NCI-H1105 treated with DMSO at 0.1 percent for 48 hours (cell line): Measurements from ENCODE around the gene HOXC5.

Experiments
- DNase-seq: peaks from one replicate; lab custom pipeline; 2025; lab: John Stamatoyannopoulos, UW

HOXC5 gene

GRCh38 chr12:54032627-54033100 is at the start of gene HOXC5:
TSS of gene HOXC5 (plus strand) at chr12:54033050. CDS start at chr12:54033123, 73 bp downstream.
- peak; percentile 77 for DNase-seq

DNA sequence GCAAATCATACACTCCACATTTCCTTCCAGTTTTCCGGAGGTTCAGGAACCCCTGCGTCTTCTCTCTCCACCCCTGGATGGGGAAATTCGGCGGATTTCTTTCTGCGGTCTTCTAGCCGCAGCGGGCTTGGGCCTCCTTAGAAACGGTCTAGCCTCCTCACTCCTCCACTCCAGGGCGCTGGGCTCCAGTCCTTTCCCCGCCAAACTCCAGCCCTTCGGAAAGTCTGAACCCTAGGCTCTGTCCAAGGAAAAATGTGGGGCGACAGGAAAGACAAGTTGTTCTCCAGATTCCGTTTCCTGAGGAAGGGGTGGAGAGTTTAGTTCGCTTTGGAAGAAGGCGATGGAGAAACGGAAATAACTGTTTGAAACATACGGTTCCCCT is 49.3 kb upstream of the HOXC5 start:
- DNase-seq, result no peak

DNA sequence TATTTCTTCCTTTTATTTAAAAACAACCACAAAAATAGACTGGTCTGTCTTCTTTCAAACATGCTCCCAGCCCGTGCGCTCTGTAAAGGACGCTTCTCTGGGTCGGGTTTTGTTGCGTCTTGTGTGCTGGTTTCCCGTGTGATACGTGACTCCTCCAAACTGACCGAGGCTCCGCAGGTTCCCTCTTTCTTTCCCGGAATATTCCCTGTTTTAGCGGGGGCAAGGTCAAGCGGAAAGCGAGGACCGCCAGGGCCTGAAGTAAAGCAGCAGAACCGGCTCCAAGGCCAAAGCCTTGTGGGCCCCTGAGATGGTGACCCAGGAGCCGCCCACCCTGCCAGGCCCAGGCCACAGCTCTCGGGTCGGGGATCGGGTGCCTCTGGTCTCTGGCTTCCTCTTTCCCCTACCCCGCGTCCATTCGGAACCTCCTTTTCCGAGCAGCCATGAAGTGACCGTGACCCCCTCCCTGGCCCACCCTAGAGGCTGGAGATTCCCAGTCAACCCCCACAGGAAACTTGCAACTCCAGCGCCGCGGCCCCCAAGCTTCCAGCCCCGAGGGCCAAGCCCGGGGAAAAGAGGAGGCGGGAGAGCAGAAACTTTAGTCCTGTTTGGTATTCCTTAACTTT is 48.8 kb upstream of the HOXC5 start:
- DNase-seq, result no peak

DNA sequence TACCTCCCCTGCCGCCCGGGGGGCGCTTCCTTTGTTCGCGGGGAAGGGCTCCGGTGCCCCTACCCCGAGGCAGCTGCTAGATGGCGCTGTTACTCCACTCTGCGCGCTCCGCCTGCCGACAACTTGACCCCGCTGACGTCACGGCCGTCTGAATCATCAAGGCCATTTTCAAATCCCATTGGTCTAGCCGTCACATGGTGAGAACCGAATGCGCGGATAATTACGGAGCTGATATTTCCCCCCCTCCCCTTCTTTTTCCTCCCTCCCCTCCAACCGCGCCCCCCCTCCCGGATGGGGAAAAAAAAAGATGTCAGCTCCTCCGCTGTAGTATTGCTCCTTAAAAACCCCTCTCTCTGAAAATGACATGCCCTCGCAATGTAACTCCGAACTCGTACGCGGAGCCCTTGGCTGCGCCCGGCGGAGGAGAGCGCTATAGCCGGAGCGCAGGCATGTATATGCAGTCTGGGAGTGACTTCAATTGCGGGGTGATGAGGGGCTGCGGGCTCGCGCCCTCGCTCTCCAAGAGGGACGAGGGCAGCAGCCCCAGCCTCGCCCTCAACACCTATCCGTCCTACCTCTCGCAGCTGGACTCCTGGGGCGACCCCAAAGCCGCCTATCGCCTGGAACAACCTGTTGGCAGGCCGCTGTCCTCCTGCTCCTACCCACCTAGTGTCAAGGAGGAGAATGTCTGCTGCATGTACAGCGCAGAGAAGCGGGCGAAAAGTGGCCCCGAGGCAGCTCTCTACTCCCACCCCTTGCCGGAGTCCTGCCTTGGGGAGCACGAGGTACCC is 47.8 kb upstream of the HOXC5 start, which contains the start of gene HOXC10:
Gene HOXC10 (plus strand): TSS at position 246 of the 791 bp plus-strand sequence. CDS start 114 bp downstream, at position 360.
- DNase-seq, result peak; percentile 92

DNA sequence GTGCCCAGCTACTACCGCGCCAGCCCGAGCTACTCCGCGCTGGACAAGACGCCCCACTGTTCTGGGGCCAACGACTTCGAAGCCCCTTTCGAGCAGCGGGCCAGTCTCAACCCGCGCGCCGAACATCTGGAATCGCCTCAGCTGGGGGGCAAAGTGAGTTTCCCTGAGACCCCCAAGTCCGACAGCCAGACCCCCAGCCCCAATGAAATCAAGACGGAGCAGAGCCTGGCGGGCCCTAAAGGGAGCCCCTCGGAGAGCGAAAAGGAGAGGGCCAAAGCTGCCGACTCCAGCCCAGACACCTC is 47.2 kb upstream of the HOXC5 start:
- no peak for DNase-seq

GRCh38 chr12:53985994-53986685 is 46.7 kb upstream of the HOXC5 start:
- DNase-seq, result no peak

- no peak for DNase-seq
Observed at GRCh38 chr12:53986686-53987483, 46.0 kb upstream of the HOXC5 start.

GRCh38 chr12:53987787-53988230 is 45.0 kb upstream of the HOXC5 start:
- DNase-seq, result no peak

DNA sequence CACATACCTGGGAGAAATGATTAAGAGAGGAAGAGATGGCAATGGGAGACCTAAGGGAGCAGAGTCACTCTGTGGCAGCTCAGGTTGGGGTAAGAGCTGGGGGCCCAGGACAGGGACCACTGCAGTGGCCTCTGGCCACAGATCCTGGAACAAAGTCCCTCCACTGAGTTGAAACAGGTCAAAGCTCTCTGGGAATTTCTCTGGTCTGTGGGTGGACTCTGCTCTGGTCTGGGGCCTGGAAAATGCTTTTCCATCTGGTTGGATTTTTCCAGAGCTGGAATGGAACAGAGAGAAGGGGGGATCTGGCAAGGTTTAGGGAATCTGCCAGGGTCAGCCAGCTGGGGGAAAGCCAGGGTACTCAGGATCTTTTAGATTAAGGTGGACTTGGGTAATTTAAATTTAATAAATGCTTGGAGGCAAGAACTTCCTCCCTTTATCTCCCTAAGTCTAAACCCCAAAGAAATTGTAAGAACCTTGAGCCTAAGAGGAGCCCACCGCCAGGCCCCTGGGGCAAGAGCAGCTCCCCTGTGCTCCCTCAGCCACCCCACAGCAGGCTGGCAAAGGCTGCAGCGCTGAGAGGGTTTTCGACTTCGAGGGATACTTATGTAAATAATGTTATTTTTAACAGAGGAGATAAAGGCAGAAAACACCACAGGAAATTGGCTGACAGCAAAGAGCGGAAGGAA is 44.2 kb upstream of the HOXC5 start:
- no peak for DNase-seq

GRCh38 chr12:53989227-53990113 is 43.4 kb upstream of the HOXC5 start:
- DNase-seq, result no peak

- no peak for DNase-seq
Observed at GRCh38 chr12:53990311-53991076, 42.4 kb upstream of the HOXC5 start.

GRCh38 chr12:53991077-53991460 is 41.8 kb upstream of the HOXC5 start:
- no peak for DNase-seq

- no peak for DNase-seq
Observed at GRCh38 chr12:53992377-53992889, 40.4 kb upstream of the HOXC5 start.

DNA sequence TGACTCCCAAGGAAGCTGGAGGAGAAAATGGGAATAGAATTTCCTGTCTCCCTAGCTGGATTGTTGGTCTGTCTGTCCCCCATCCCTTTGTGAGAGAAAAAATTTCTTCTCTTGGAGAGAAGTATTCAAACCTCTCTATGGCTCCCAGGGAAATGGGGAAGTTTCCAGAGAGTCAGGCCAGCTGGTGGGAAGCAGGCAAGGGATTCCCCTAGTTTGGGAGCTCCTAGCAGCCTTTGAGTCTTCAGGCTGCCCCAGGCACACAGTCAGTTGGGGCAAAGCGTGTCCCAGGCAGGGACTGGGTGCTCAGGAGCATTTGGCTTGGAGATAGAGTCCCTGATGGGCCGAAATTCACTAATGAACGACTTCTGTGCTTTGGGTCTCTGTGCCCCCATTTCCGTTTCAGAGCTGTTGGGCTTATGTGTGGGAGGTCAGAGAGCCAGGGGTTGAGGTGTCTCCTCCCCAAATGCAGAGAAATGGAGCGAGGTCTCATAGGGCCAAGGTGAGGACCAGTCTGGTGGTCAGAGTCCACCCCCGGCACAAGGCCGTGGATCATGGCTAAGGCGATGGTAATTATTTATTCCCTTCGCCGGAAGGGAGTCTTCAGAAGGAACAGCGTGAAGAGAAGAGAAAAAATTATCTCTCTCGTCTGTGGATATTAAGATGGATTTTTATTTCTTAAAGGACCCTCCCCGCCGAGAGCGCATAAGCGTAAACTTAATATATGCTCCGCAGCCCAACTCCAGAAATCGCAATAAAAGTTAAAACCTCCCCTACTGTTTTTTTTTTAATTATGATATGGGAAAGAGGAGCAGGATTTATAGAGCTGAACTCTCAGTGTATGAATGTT is 39.5 kb upstream of the HOXC5 start:
- DNase-seq, result no peak

- DNase-seq, result no peak
Observed at GRCh38 chr12:53994009-53994263, 38.9 kb upstream of the HOXC5 start.

GRCh38 chr12:53994264-53995001 is 38.4 kb upstream of the HOXC5 start:
- DNase-seq, result no peak

DNA sequence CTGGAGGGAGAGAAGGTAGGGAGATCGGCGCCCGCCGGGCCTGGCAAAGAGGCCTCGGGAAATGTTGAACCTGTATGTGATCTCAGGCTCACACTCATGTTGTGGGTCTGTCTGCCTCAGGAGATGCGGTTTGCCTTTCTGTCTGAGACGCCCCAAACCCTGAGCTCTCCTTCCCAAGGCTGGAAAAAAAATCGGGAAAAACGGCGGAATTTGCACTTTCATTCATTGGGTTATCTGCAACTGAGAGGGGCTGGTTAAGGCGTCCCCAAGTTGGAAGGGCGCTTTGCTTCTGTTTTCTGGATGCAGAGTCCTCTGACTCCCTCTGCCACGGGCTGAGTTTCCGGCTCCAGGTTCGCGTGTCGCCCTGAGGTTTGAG is 37.9 kb upstream of the HOXC5 start:
- no peak for DNase-seq
